HepG2 (cell line): ENCODE results near the gene RASA2. TPM values are rescaled to one million over a fixed set of nuclear protein-coding genes. Genes with fewer than 3 reads are reported as not detected.

Source experiments
- ATF7 ChIP-seq, 2 experiments: fragments of 450-650 bp in 1 of 2; sonication (generic) in 1 of 2; formaldehyde crosslinking in 1 of 2; IDR thresholded peaks; 2 replicates each; pipeline versions ENCODE4 v1.4.0 to v1.6.1; 2016 to 2020; ENCODE audit warnings: antibody characterized with exemption in 1 of 2, mild to moderate bottlenecking in 1 of 2, missing genetic modification reagents in 1 of 2
- BCLAF1 ChIP-seq: fragments of 450-650 bp; IDR thresholded peaks from 2 replicates; pipeline ENCODE4 v1.6.1; 2017; ENCODE audit warnings: mild to moderate bottlenecking
- EP300 ChIP-seq, 3 experiments: sonication (generic) in 1 of 3; formaldehyde crosslinking in 1 of 3; IDR thresholded peaks; 2 replicates each; pipeline versions ENCODE4 v1.5.1 to v1.6.1; 2011 to 2020; ENCODE audit warnings: low read depth in 2 of 3, low read length in 2 of 3, borderline replicate concordance in 1 of 3, improper control_type of control experiment in 1 of 3, mild to moderate bottlenecking in 1 of 3, missing genetic modification reagents in 1 of 3, moderate library complexity in 1 of 3
- HOXA7 ChIP-seq: sonication (generic); formaldehyde crosslinking; IDR thresholded peaks from 2 replicates; pipeline ENCODE4 v1.8.1; 2022; ENCODE audit warnings: mild to moderate bottlenecking, missing genetic modification reagents, moderate library complexity
- MTERF4 ChIP-seq: sonication (generic); formaldehyde crosslinking; IDR thresholded peaks from 2 replicates; pipeline ENCODE4 v1.8.0; 2023; ENCODE audit warnings: mild to moderate bottlenecking, missing genetic modification reagents
- NFATC3 ChIP-seq: sonication (generic); formaldehyde crosslinking; IDR thresholded peaks from 2 replicates; pipeline ENCODE4 v1.5.1; 2020; ENCODE audit warnings: mild to moderate bottlenecking, missing genetic modification reagents
- NR2C2 ChIP-seq: sonication (generic); formaldehyde crosslinking; IDR thresholded peaks from 2 replicates; pipeline ENCODE4 v1.4.0; 2020; ENCODE audit warnings: missing genetic modification reagents, mild to moderate bottlenecking, moderate library complexity, borderline replicate concordance
- PAF1 ChIP-seq: IDR thresholded peaks from 2 replicates; pipeline ENCODE4 v1.6.1; 2016; ENCODE audit warnings: missing genetic modification reagents, missing compliant biosample characterization
- RARG ChIP-seq: sonication (generic); formaldehyde crosslinking; IDR thresholded peaks from 2 replicates; pipeline ENCODE4 v1.4.0; 2020; ENCODE audit warnings: low read depth, mild to moderate bottlenecking, missing genetic modification reagents
- SIX1 ChIP-seq: sonication (generic); formaldehyde crosslinking; IDR thresholded peaks from 2 replicates; pipeline ENCODE4 v1.4.0; 2020; ENCODE audit warnings: missing genetic modification reagents, borderline replicate concordance
- SNAI1 ChIP-seq: sonication (generic); formaldehyde crosslinking; IDR thresholded peaks from 2 replicates; pipeline ENCODE4 v1.5.0; 2020; ENCODE audit warnings: mild to moderate bottlenecking, missing genetic modification reagents, borderline replicate concordance
- SOX13 ChIP-seq, 3 experiments: fragments of 450-650 bp in 1 of 3; sonication (generic) in 1 of 3; formaldehyde crosslinking in 1 of 3; IDR thresholded peaks in 2 of 3; conservative IDR thresholded peaks in 1 of 3; 2 replicates each; pipeline versions ENCODE4 v1.5.0 to v1.6.1; 2016 to 2020; ENCODE audit warnings: antibody characterized with exemption in 1 of 3, mild to moderate bottlenecking in 1 of 3, missing compliant biosample characterization in 1 of 3, missing genetic modification reagents in 1 of 3, moderate library complexity in 1 of 3
- SOX5 ChIP-seq: IDR thresholded peaks from 2 replicates; pipeline ENCODE4 v1.6.1; 2016; ENCODE audit warnings: borderline replicate concordance
- SOX6 ChIP-seq, 2 experiments: fragments of 450-650 bp in 1 of 2; sonication (generic) in 1 of 2; formaldehyde crosslinking in 1 of 2; IDR thresholded peaks; 2 replicates each; pipeline versions ENCODE4 v1.4.0 to v1.6.1; 2017 to 2020; ENCODE audit warnings: antibody characterized with exemption in 1 of 2, mild to moderate bottlenecking in 1 of 2, missing genetic modification reagents in 1 of 2
- SP5 ChIP-seq: IDR thresholded peaks from 2 replicates; pipeline ENCODE4 v1.6.1; 2016; ENCODE audit warnings: low read depth, borderline replicate concordance
- TERF1 ChIP-seq: sonication (generic); formaldehyde crosslinking; IDR thresholded peaks from 2 replicates; pipeline ENCODE4 v1.8.0; 2022; ENCODE audit warnings: mild to moderate bottlenecking, missing genetic modification reagents, moderate library complexity
- THAP11 ChIP-seq: IDR thresholded peaks from 2 replicates; pipeline ENCODE4 v1.6.1; 2016; ENCODE audit warnings: missing biosample characterization, missing genetic modification reagents
- ZBTB21 ChIP-seq: sonication (generic); formaldehyde crosslinking; IDR thresholded peaks from 2 replicates; pipeline ENCODE4 v1.4.0; 2020; ENCODE audit warnings: missing genetic modification reagents
- ZFP62 ChIP-seq: sonication (generic); formaldehyde crosslinking; IDR thresholded peaks from 2 replicates; pipeline ENCODE4 v1.4.0; 2020; ENCODE audit warnings: missing genetic modification reagents
- ZNF121 ChIP-seq: sonication (generic); formaldehyde crosslinking; IDR thresholded peaks from 2 replicates; pipeline ENCODE4 v1.5.0; 2020; ENCODE audit warnings: mild to moderate bottlenecking, missing genetic modification reagents
- ZNF207 ChIP-seq: fragments of 450-650 bp; IDR thresholded peaks from 2 replicates; pipeline ENCODE4 v1.6.1; 2016; ENCODE audit warnings: antibody characterized with exemption, borderline replicate concordance
- ZNF331 ChIP-seq: sonication (generic); formaldehyde crosslinking; IDR thresholded peaks from 2 replicates; pipeline ENCODE4 v1.4.0; 2020; ENCODE audit warnings: missing genetic modification reagents
- ZNF569 ChIP-seq: sonication (generic); formaldehyde crosslinking; IDR thresholded peaks from 2 replicates; pipeline ENCODE4 v1.5.0; 2020; ENCODE audit warnings: mild to moderate bottlenecking, missing genetic modification reagents, moderate library complexity, borderline replicate concordance
- ZNF619 ChIP-seq: sonication (generic); formaldehyde crosslinking; IDR thresholded peaks from 2 replicates; pipeline ENCODE4 v1.4.0; 2020; ENCODE audit warnings: mild to moderate bottlenecking, missing genetic modification reagents
- ZNF644 ChIP-seq: IDR thresholded peaks from 2 replicates; pipeline ENCODE4 v1.6.1; 2016; ENCODE audit warnings: low read depth
- polyA plus RNA-seq, 8 experiments: library from polyadenylated mRNA; depleted of rRNA in 3 of 8; stranded (reverse) in 7 of 8; unstranded in 1 of 8; fragments of >200 nt; fragmentation: Illumina TruSeq in 4 of 8; extraction: Trizol in 4 of 8; gene quantifications; 2 replicates each; pipeline versions ENCODE4 v1.2.1 to v1.2.3, GENCODE V29; 2011 to 2016; ENCODE audit warnings: low read depth in 4 of 8, missing spikeins in 1 of 8, mixed read lengths in 1 of 8; ENCODE audit not compliant: insufficient read depth in 1 of 8
- total RNA-seq, 5 experiments: library from RNA; depleted of rRNA; stranded (reverse); fragments of >200 nt; fragmentation: Illumina TruSeq; extraction: Trizol; gene quantifications; 2 replicates each; pipeline ENCODE4 v1.2.3, GENCODE V29; 2016; ENCODE audit warnings: low read depth in 1 of 5

The RASA2 gene
- total and polyA plus RNA-seq, 2 of the 13 experiments (the other 11 are each of a cell fraction or from before 2014, with no cell fraction given) = 5.4 to 8.5 TPM

- TF ChIP-seq THAP11 (CRISPR knock-in tag) = peak; percentile 49; the same call in 1 of the 2 replicates
- no peak for TF ChIP-seq NR2C2
- no peak for TF ChIP-seq TERF1 (CRISPR knock-in tag)
- no peak for TF ChIP-seq NFATC3 (CRISPR knock-in tag)
- peak; percentile 29; the same call in 1 of the 2 replicates for TF ChIP-seq ATF7 (IDR thresholded peaks at IDR 0.05)
- TF ChIP-seq ATF7 (CRISPR knock-in tag; IDR thresholded peaks at IDR 0.05) = no peak
- TF ChIP-seq ZNF207 = no peak
- TF ChIP-seq ZNF121 (CRISPR knock-in tag) = peak; percentile 95
- TF ChIP-seq BCLAF1 = no peak
- TF ChIP-seq SNAI1 (CRISPR knock-in tag) = no peak
- TF ChIP-seq ZNF331 = 0 out of 2 replicates have a peak, but pooled peaks have one; percentile 22
- no peak for TF ChIP-seq HOXA7
- TF ChIP-seq SIX1 (CRISPR knock-in tag) = no peak
- TF ChIP-seq ZFP62 (CRISPR knock-in tag) = no peak
- peak; percentile 85 for TF ChIP-seq SOX13 (IDR thresholded peaks at IDR 0.05)
- peak in 1 of 2 experiments; percentile 98; a peak in 2 of 4 replicates for TF ChIP-seq SOX13 (CRISPR knock-in tag; conservative IDR thresholded peaks at IDR 0.05 in 1 of 2, IDR thresholded peaks at IDR 0.05 in 1 of 2)
- no peak for TF ChIP-seq MTERF4 (CRISPR knock-in tag)
- TF ChIP-seq ZNF619 (CRISPR knock-in tag) = no peak
- no peak for TF ChIP-seq ZBTB21 (CRISPR knock-in tag)
- no peak for TF ChIP-seq ZNF569 (CRISPR knock-in tag)
- TF ChIP-seq ZNF644 (CRISPR knock-in tag) = 0 out of 2 replicates have a peak, but pooled peaks have one; percentile 23
- TF ChIP-seq PAF1 = no peak
- TF ChIP-seq EP300 (IDR thresholded peaks at IDR 0.05; ENCODE audit: low read depth in 2 of 2, low read length in 2 of 2) = peak; percentile 16 to 56; a peak in 2 of 4 replicates
- TF ChIP-seq EP300 (CRISPR knock-in tag; IDR thresholded peaks at IDR 0.05; ENCODE audit: borderline replicate concordance) = peak; percentile 43; the same call in 1 of the 2 replicates
- TF ChIP-seq SP5 (CRISPR knock-in tag) = no peak
- peak; percentile 98 for TF ChIP-seq SOX5 (CRISPR knock-in tag)
- no peak for TF ChIP-seq SOX6 (IDR thresholded peaks at IDR 0.05)
- peak; percentile 95 for TF ChIP-seq SOX6 (CRISPR knock-in tag; IDR thresholded peaks at IDR 0.05)
- TF ChIP-seq RARG (CRISPR knock-in tag) = no peak
These were observed 4.4 kb upstream of the RASA2 start (continued) for GRCh38 chr3:141482245-141482922.
